Measurements from ENCODE around the gene FPR2. TPM values are rescaled to one million over a fixed set of nuclear protein-coding genes. Genes with fewer than 3 reads are reported as not detected.

Gene FPR2
- total RNA-seq, 1 donor from 2014 or later: not detected

DNA sequence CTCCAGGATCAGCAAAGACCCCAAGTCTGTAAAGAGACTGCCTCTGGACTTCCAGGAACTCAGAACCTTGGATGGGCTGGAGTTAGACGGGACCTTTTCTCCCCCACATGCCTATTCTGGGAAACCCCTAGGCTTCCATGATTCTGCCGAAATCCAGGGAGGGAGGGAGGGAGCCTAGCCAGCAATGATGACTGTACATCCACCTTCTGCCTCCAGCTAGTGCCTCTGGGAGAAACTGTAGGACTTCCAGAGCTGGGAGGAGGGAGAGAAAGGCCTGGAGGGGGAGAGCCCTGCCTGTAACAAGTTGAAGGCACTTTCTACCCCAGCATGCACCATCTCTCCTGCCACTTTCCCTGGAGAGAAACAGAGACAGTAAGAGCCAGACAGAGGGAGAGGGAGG, 31.2 kb upstream of the FPR2 start:
- Histone ChIP-seq H3K27ac (ENCODE audit: low read depth, low read length) (no peak overlapping the region), H3K9me3 (ENCODE audit: insufficient read depth, low read depth, low read length) (no peaks in the 10 kb centered on the region), H3K79me2 (ENCODE audit: insufficient read depth, low read length) (no peaks in the 10 kb centered on the region), H3K36me3 (ENCODE audit: insufficient read depth, low read length) (no peaks in the 10 kb centered on the region), H3K4me2 (ENCODE audit: low read length) (no peak overlapping the region), H3K27me3 (ENCODE audit: insufficient read depth, low read length) (no peaks in the 10 kb centered on the region), H4K20me1 (ENCODE audit: insufficient read depth, low read length) (no peaks in the 10 kb centered on the region), H3K4me3 (ENCODE audit: insufficient read depth, low read depth, low read length) (no peak overlapping the region), H3K4me1 (ENCODE audit: insufficient read depth, low read length) (no peaks in the 10 kb centered on the region), H2AFZ (ENCODE audit: low read depth, low read length) (no peak overlapping the region), H3K9ac (ENCODE audit: low read length) (no peak overlapping the region)
- Mint-ChIP-seq H3K4me1 (ENCODE audit: low read depth, unreplicated experiment) (no peaks in the 10 kb centered on the region), H3K36me3 (ENCODE audit: low read depth, unreplicated experiment) (no peaks in the 10 kb centered on the region), H3K9me3 (ENCODE audit: unreplicated experiment) (peaks cover 9% of the 10 kb centered on the region), H3K4me3 (ENCODE audit: unreplicated experiment) (no peak overlapping the region), H3K27ac (ENCODE audit: unreplicated experiment) (no peak overlapping the region), H3K27me3 (ENCODE audit: low read depth, unreplicated experiment) (peaks cover 28% of the 10 kb centered on the region)
- FAIRE-seq: no peak
- TF ChIP-seq CTCF (IDR thresholded peaks at IDR 0.05; ENCODE audit: insufficient read depth, low read depth, low read length): no peak
- no peak for TF ChIP-seq EZH2 (IDR thresholded peaks at IDR 0.05; ENCODE audit: insufficient read depth, low read length)
- DNase-seq (ENCODE audit: low read depth): no peak

DNA sequence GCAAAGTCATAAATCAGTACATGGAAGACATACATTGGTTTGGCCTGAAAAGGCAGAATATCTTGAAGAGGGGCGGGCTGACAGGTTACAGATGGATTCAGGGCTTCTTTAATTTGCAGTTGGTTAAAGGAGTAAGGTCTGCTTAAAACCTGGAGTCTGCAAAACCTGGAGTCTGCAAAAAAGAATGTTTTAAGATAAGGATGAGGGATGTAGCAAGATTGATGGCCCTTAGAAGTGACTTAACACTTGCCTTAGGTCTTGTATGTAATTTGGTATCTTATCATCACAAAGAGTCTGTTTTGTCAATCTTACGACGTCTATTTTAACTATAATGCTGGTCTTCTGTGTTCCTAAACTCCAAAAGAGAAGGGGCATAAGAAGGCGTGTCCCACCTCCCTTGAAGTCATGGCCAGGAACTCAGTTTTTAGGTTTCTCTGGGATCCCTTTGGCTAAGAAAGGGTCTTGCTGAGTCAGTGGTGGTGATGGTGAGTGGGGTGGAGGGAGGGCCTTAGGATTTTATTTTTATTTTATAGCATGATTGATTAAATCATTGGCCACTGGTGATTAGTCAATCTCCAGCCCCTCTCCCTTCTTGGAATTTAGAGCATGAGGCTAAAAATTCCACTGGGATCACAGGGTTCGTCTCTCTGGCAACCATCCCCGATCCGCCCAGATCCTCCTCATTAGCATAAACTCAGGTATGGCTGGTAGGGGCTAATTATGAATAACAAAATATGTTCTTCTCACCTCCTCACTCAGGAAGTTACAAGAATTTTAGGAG, 27.0 kb upstream of the FPR2 start:
- peaks cover 8% of the 10 kb centered on the region for H3K9me3 Mint-ChIP-seq (ENCODE audit: unreplicated experiment)
- DNase-seq (ENCODE audit: low read depth) (no peak), FAIRE-seq (no peak)
- no peak overlapping the region for H3K4me3 ChIP-seq (ENCODE audit: insufficient read depth, low read depth, low read length)
- peaks cover 7% of the 10 kb centered on the region for H3K27me3 Mint-ChIP-seq (ENCODE audit: low read depth, unreplicated experiment)
- H3K4me1 Mint-ChIP-seq (ENCODE audit: low read depth, unreplicated experiment): no peaks in the 10 kb centered on the region
- H3K36me3 Mint-ChIP-seq (ENCODE audit: low read depth, unreplicated experiment): no peaks in the 10 kb centered on the region
- no peaks in the 10 kb centered on the region for H3K4me1 ChIP-seq (ENCODE audit: insufficient read depth, low read length)
- H3K36me3 ChIP-seq (ENCODE audit: insufficient read depth, low read length): no peaks in the 10 kb centered on the region
- H4K20me1 ChIP-seq (ENCODE audit: insufficient read depth, low read length): no peaks in the 10 kb centered on the region
- H3K79me2 ChIP-seq (ENCODE audit: insufficient read depth, low read length): no peaks in the 10 kb centered on the region
- H3K27me3 ChIP-seq (ENCODE audit: insufficient read depth, low read length): no peaks in the 10 kb centered on the region
- H3K9me3 ChIP-seq (ENCODE audit: insufficient read depth, low read depth, low read length): no peaks in the 10 kb centered on the region
- H3K9ac ChIP-seq (ENCODE audit: low read length): no peak overlapping the region
- H2AFZ ChIP-seq (ENCODE audit: low read depth, low read length): no peak overlapping the region
- no peak overlapping the region for H3K4me2 ChIP-seq (ENCODE audit: low read length)
- H3K27ac ChIP-seq (ENCODE audit: low read depth, low read length): no peak overlapping the region
- no peak overlapping the region for H3K27ac Mint-ChIP-seq (ENCODE audit: unreplicated experiment)
- no peak for TF ChIP-seq CTCF (IDR thresholded peaks at IDR 0.05; ENCODE audit: insufficient read depth, low read depth, low read length)
- no peak for TF ChIP-seq EZH2 (IDR thresholded peaks at IDR 0.05; ENCODE audit: insufficient read depth, low read length)
- H3K4me3 Mint-ChIP-seq (ENCODE audit: unreplicated experiment): no peak overlapping the region

Data from astrocyte (in vitro differentiated cells and primary cell).